ENCODE measurements around the gene CHD9.

CHD9 gene

GRCh38 chr16:53187775-53188174 lies 133.0 kb downstream of the CHD9 start:
- no peak for DNase-seq (ENCODE audit: low read depth, low spot score)

GRCh38 chr16:53191413-53191812 lies 136.6 kb downstream of the CHD9 start:
- DNase-seq (ENCODE audit: low read depth, low spot score): no peak

- DNase-seq (ENCODE audit: low read depth, low spot score): no peak
These were observed 144.1 kb downstream of the CHD9 start for GRCh38 chr16:53198933-53199332.

GRCh38 chr16:53201900-53202299 lies 147.1 kb downstream of the CHD9 start:
- DNase-seq (ENCODE audit: low read depth, low spot score): no peak

- DNase-seq (ENCODE audit: low read depth, low spot score): no peak
These were observed 147.6 kb downstream of the CHD9 start for GRCh38 chr16:53202398-53202797.

- no peak for DNase-seq (ENCODE audit: low read depth, low spot score)
These were observed 153.3 kb downstream of the CHD9 start for GRCh38 chr16:53207810-53208752.

- DNase-seq (ENCODE audit: low read depth, low spot score): no peak
These were observed 154.6 kb downstream of the CHD9 start for GRCh38 chr16:53209429-53209828.

GRCh38 chr16:53209877-53210276 lies 155.1 kb downstream of the CHD9 start:
- DNase-seq (ENCODE audit: low read depth, low spot score): no peak

GRCh38 chr16:53211253-53211652 lies 156.5 kb downstream of the CHD9 start:
- DNase-seq (ENCODE audit: low read depth, low spot score): no peak

GRCh38 chr16:53212893-53213223 lies 158.1 kb downstream of the CHD9 start:
- no peak for DNase-seq (ENCODE audit: low read depth, low spot score)

GRCh38 chr16:53213542-53213941 lies 158.8 kb downstream of the CHD9 start:
- DNase-seq (ENCODE audit: low read depth, low spot score): no peak

GRCh38 chr16:53216798-53217197 lies 162.0 kb downstream of the CHD9 start:
- no peak for DNase-seq (ENCODE audit: low read depth, low spot score)

GRCh38 chr16:53219371-53219770 lies 164.6 kb downstream of the CHD9 start:
- DNase-seq (ENCODE audit: low read depth, low spot score): no peak

- no peak for DNase-seq (ENCODE audit: low read depth, low spot score)
These were observed 165.1 kb downstream of the CHD9 start for GRCh38 chr16:53219795-53220454.

- no peak for DNase-seq (ENCODE audit: low read depth, low spot score)
These were observed 165.8 kb downstream of the CHD9 start for GRCh38 chr16:53220585-53220984.

- DNase-seq (ENCODE audit: low read depth, low spot score): no peak
These were observed 170.3 kb downstream of the CHD9 start for GRCh38 chr16:53224951-53225533.

- DNase-seq (ENCODE audit: low read depth, low spot score): no peak
These were observed 178.2 kb downstream of the CHD9 start for GRCh38 chr16:53232826-53233529.

- no peak for DNase-seq (ENCODE audit: low read depth, low spot score)
These were observed 180.0 kb downstream of the CHD9 start for GRCh38 chr16:53234836-53235235.

- DNase-seq (ENCODE audit: low read depth, low spot score): no peak
These were observed 181.1 kb downstream of the CHD9 start for GRCh38 chr16:53235851-53236250.

GRCh38 chr16:53249331-53249730 lies 194.5 kb downstream of the CHD9 start:
- no peak for DNase-seq (ENCODE audit: low read depth, low spot score)

- no peak for DNase-seq (ENCODE audit: low read depth, low spot score)
These were observed 202.2 kb downstream of the CHD9 start for GRCh38 chr16:53257001-53257400.

- DNase-seq (ENCODE audit: low read depth, low spot score): no peak
These were observed 204.0 kb downstream of the CHD9 start for GRCh38 chr16:53258809-53259208.

All from activated CD4-positive, CD25-positive, alpha-beta regulatory T cell treated with anti-CD3 and anti-CD28 coated beads, Interleukin-2, amount 50 U/mL, for 16 hours (primary cell).